ENCODE data around the gene PCYT2.
A peak's percentile ranks its signal among the peaks of the same experiment; 100 is the strongest.

PCYT2 gene

GRCh38 chr17:81952792-81953228 lies 41.6 kb upstream of the PCYT2 start:
- intact Hi-C loops (cut with micrococcal nuclease): no loop called here
- H3K9me3 Mint-ChIP-seq: no peaks in the 10 kb centered on the region
- no peak overlapping the region for H3K27ac Mint-ChIP-seq
- H3K4me3 Mint-ChIP-seq: no peak overlapping the region
- H3K4me1 Mint-ChIP-seq (ENCODE audit: low read depth): peaks cover 5% of the 10 kb centered on the region
- H3K36me3 Mint-ChIP-seq (ENCODE audit: low read depth): no peaks in the 10 kb centered on the region
- H3K27me3 Mint-ChIP-seq: peaks cover 26% of the 10 kb centered on the region

GRCh38 chr17:81951785-81952684 lies 40.8 kb upstream of the PCYT2 start:
- intact Hi-C loops (cut with micrococcal nuclease): no loop called here
- Mint-ChIP-seq H3K27me3 (peaks cover 23% of the 10 kb centered on the region), H3K9me3 (no peaks in the 10 kb centered on the region), H3K36me3 (ENCODE audit: low read depth) (no peaks in the 10 kb centered on the region), H3K27ac (no peak overlapping the region), H3K4me1 (ENCODE audit: low read depth) (peaks cover 5% of the 10 kb centered on the region), H3K4me3 (no peak overlapping the region)

GRCh38 chr17:81950501-81950900 lies 39.3 kb upstream of the PCYT2 start:
- intact Hi-C loops (cut with micrococcal nuclease): no loop called here
- Mint-ChIP-seq H3K4me3 (no peak overlapping the region), H3K36me3 (ENCODE audit: low read depth) (no peaks in the 10 kb centered on the region), H3K9me3 (no peaks in the 10 kb centered on the region), H3K27me3 (peaks cover 28% of the 10 kb centered on the region), H3K4me1 (ENCODE audit: low read depth) (peaks cover 5% of the 10 kb centered on the region), H3K27ac (no peak overlapping the region)

- Mint-ChIP-seq H3K36me3 (ENCODE audit: low read depth) (no peaks in the 10 kb centered on the region), H3K4me1 (ENCODE audit: low read depth) (peaks cover 5% of the 10 kb centered on the region), H3K27me3 (peaks cover 38% of the 10 kb centered on the region), H3K9me3 (no peaks in the 10 kb centered on the region), H3K4me3 (no peak overlapping the region), H3K27ac (no peak overlapping the region)
- intact Hi-C loops (cut with micrococcal nuclease): no loop called here
Observed at GRCh38 chr17:81948635-81949378, 37.6 kb upstream of the PCYT2 start.

GRCh38 chr17:81947189-81947588 lies 36.0 kb upstream of the PCYT2 start, which contains the start of gene MYADML2:
TSS of gene MYADML2 (minus strand) at chr17:81947233. CDS start at chr17:81941741, 5,492 bp downstream.
- Mint-ChIP-seq H3K36me3 (ENCODE audit: low read depth) (no peaks in the 10 kb centered on the region), H3K4me3 (no peak within 1 kb of the TSS), H3K4me1 (ENCODE audit: low read depth) (no peaks in the 10 kb centered on the region), H3K27me3 (peaks cover 44% of the 10 kb centered on the region), H3K9me3 (no peaks in the 10 kb centered on the region), H3K27ac (no peak within 1 kb of the TSS)
- intact Hi-C loops (cut with micrococcal nuclease): no loop called here

GRCh38 chr17:81944858-81945257 lies 33.7 kb upstream of the PCYT2 start:
- H3K4me3 Mint-ChIP-seq: no peak overlapping the region
- intact Hi-C loops (cut with micrococcal nuclease): no loop called here
- no peaks in the 10 kb centered on the region for H3K36me3 Mint-ChIP-seq (ENCODE audit: low read depth)
- H3K9me3 Mint-ChIP-seq: no peaks in the 10 kb centered on the region
- no peaks in the 10 kb centered on the region for H3K4me1 Mint-ChIP-seq (ENCODE audit: low read depth)
- H3K27ac Mint-ChIP-seq: no peak overlapping the region
- peaks cover 53% of the 10 kb centered on the region for H3K27me3 Mint-ChIP-seq

GRCh38 chr17:81942167-81942553 lies 31.0 kb upstream of the PCYT2 start:
- Mint-ChIP-seq H3K36me3 (ENCODE audit: low read depth) (no peaks in the 10 kb centered on the region), H3K4me1 (ENCODE audit: low read depth) (peaks cover 6% of the 10 kb centered on the region), H3K4me3 (no peak overlapping the region), H3K27ac (no peak overlapping the region), H3K9me3 (no peaks in the 10 kb centered on the region), H3K27me3 (peaks cover 70% of the 10 kb centered on the region)
- intact Hi-C loops (cut with micrococcal nuclease): no loop called here

- H3K36me3 Mint-ChIP-seq (ENCODE audit: low read depth): no peaks in the 10 kb centered on the region
- intact Hi-C loops (cut with micrococcal nuclease): no loop called here
- no peak overlapping the region for H3K4me3 Mint-ChIP-seq
- no peak overlapping the region for H3K27ac Mint-ChIP-seq
- no peaks in the 10 kb centered on the region for H3K9me3 Mint-ChIP-seq
- H3K4me1 Mint-ChIP-seq (ENCODE audit: low read depth): peaks cover 9% of the 10 kb centered on the region
- peaks cover 71% of the 10 kb centered on the region for H3K27me3 Mint-ChIP-seq
Observed at GRCh38 chr17:81941484-81942166, 30.4 kb upstream of the PCYT2 start.

- Mint-ChIP-seq H3K27me3 (peaks cover 77% of the 10 kb centered on the region), H3K27ac (no peak overlapping the region), H3K4me1 (ENCODE audit: low read depth) (peaks cover 11% of the 10 kb centered on the region), H3K36me3 (ENCODE audit: low read depth) (no peaks in the 10 kb centered on the region), H3K9me3 (no peaks in the 10 kb centered on the region), H3K4me3 (no peak overlapping the region)
- intact Hi-C loops (cut with micrococcal nuclease): no loop called here
Observed at GRCh38 chr17:81940538-81941483, 29.6 kb upstream of the PCYT2 start.

GRCh38 chr17:81939881-81940385 lies 28.7 kb upstream of the PCYT2 start:
- Mint-ChIP-seq H3K36me3 (ENCODE audit: low read depth) (no peaks in the 10 kb centered on the region), H3K27ac (no peak overlapping the region), H3K27me3 (peaks cover 80% of the 10 kb centered on the region), H3K4me3 (no peak overlapping the region), H3K9me3 (no peaks in the 10 kb centered on the region), H3K4me1 (ENCODE audit: low read depth) (peaks cover 11% of the 10 kb centered on the region)
- intact Hi-C loops (cut with micrococcal nuclease): no loop called here

- no peaks in the 10 kb centered on the region for H3K9me3 Mint-ChIP-seq
- no peak overlapping the region for H3K27ac Mint-ChIP-seq
- no peak overlapping the region for H3K4me3 Mint-ChIP-seq
- H3K27me3 Mint-ChIP-seq: peaks cover 80% of the 10 kb centered on the region
- intact Hi-C loops (cut with micrococcal nuclease): no loop called here
- H3K36me3 Mint-ChIP-seq (ENCODE audit: low read depth): no peaks in the 10 kb centered on the region
- peaks cover 11% of the 10 kb centered on the region for H3K4me1 Mint-ChIP-seq (ENCODE audit: low read depth)
Observed at GRCh38 chr17:81939218-81939617, 28.0 kb upstream of the PCYT2 start.

GRCh38 chr17:81935709-81936084 lies 24.5 kb upstream of the PCYT2 start:
- intact Hi-C loops (cut with micrococcal nuclease): no loop called here
- peak overlapping the region; percentile 36 for H3K27ac Mint-ChIP-seq
- peaks cover 84% of the 10 kb centered on the region for H3K27me3 Mint-ChIP-seq
- no peak overlapping the region for H3K4me3 Mint-ChIP-seq
- H3K36me3 Mint-ChIP-seq (ENCODE audit: low read depth): no peaks in the 10 kb centered on the region
- no peaks in the 10 kb centered on the region for H3K9me3 Mint-ChIP-seq
- H3K4me1 Mint-ChIP-seq (ENCODE audit: low read depth): peaks cover 20% of the 10 kb centered on the region
